Trophoblast cell (in vitro differentiated cells and primary cell): ENCODE results near the gene MYL9.

ENCODE experiments used
- DNase-seq, 2 donors: peaks; one replicate each; pipeline ENCODE4 v3.0.0-alpha.2; 2016
- H2AFZ ChIP-seq: 2 replicates; pipeline ENCODE4 v1.6.1; 2013; ENCODE audit warnings: low read length, moderate library complexity, mild to moderate bottlenecking; ENCODE audit not compliant: insufficient read depth, poor library complexity
- H2AK5ac ChIP-seq: 2 replicates; pipeline ENCODE4 v1.6.1; 2013; ENCODE audit warnings: mild to moderate bottlenecking, low read length
- H2BK120ac ChIP-seq: 2 replicates; pipeline ENCODE4 v1.6.1; 2013; ENCODE audit warnings: low read length, mild to moderate bottlenecking, moderate library complexity; ENCODE audit not compliant: insufficient read depth, poor library complexity
- H2BK12ac ChIP-seq: 2 replicates; pipeline ENCODE4 v1.6.1; 2013; ENCODE audit warnings: mild to moderate bottlenecking, low read length, moderate library complexity
- H2BK5ac ChIP-seq: 2 replicates; pipeline ENCODE4 v1.6.1; 2013; ENCODE audit warnings: low read length, low read depth, moderate library complexity, mild to moderate bottlenecking; ENCODE audit not compliant: poor library complexity
- H3K14ac ChIP-seq: 2 replicates; pipeline ENCODE4 v1.6.1; 2013; ENCODE audit warnings: mild to moderate bottlenecking, low read length
- H3K18ac ChIP-seq: 2 replicates; pipeline ENCODE4 v1.6.1; 2013; ENCODE audit warnings: mild to moderate bottlenecking, low read length
- H3K23ac ChIP-seq: 2 replicates; pipeline ENCODE4 v1.6.1; 2013; ENCODE audit warnings: low read length
- H3K27ac ChIP-seq: 2 replicates; pipeline ENCODE4 v1.5.1; 2013; ENCODE audit warnings: low read depth, mild to moderate bottlenecking, inconsistent platforms, low read length, moderate library complexity
- H3K27me3 ChIP-seq: 2 replicates; pipeline ENCODE4 v1.6.1; 2013; ENCODE audit warnings: inconsistent platforms, mild to moderate bottlenecking, low read length, moderate library complexity; ENCODE audit not compliant: insufficient read depth
- H3K36me3 ChIP-seq, 2 experiments: 1 replicate in 1 of 2; 2 replicates in 1 of 2; pipeline ENCODE4 v1.6.1; 2013; ENCODE audit warnings: low read length in 2 of 2, mild to moderate bottlenecking in 2 of 2, moderate library complexity in 1 of 2; ENCODE audit not compliant: insufficient read depth in 2 of 2, control insufficient read depth in 1 of 2
- H3K4ac ChIP-seq: 2 replicates; pipeline ENCODE4 v1.6.1; 2013; ENCODE audit warnings: low read depth, mild to moderate bottlenecking, low read length, moderate library complexity
- H3K4me1 ChIP-seq, 2 experiments: 1 replicate in 1 of 2; 2 replicates in 1 of 2; pipeline ENCODE4 v1.6.1; 2013; ENCODE audit warnings: low read length in 2 of 2, mild to moderate bottlenecking in 2 of 2, moderate library complexity in 1 of 2; ENCODE audit not compliant: insufficient read depth in 2 of 2, control insufficient read depth in 1 of 2
- H3K4me2 ChIP-seq: 2 replicates; pipeline ENCODE4 v1.6.1; 2013; ENCODE audit warnings: inconsistent platforms, mild to moderate bottlenecking, low read length, moderate library complexity
- H3K4me3 ChIP-seq: 2 replicates; pipeline ENCODE4 v1.5.1; 2013; ENCODE audit warnings: mild to moderate bottlenecking, low read depth, low read length, inconsistent platforms
- H3K79me1 ChIP-seq: one replicate; pipeline ENCODE4 v1.6.1; 2013; ENCODE audit warnings: low read length
- H3K79me2 ChIP-seq: 2 replicates; pipeline ENCODE4 v1.6.1; 2013; ENCODE audit warnings: low read length, mild to moderate bottlenecking; ENCODE audit not compliant: control insufficient read depth, insufficient read depth, poor library complexity
- H3K9ac ChIP-seq: 2 replicates; pipeline ENCODE4 v1.6.1; 2013; ENCODE audit warnings: mild to moderate bottlenecking, low read length
- H3K9me3 ChIP-seq: 2 replicates; pipeline ENCODE4 v1.6.1; 2013; ENCODE audit warnings: low read depth, mild to moderate bottlenecking, control low read depth, inconsistent platforms, low read length; ENCODE audit not compliant: insufficient read depth
- H4K12ac ChIP-seq: 2 replicates; pipeline ENCODE4 v1.6.1; 2013; ENCODE audit warnings: low read depth, mild to moderate bottlenecking, low read length, moderate library complexity
- H4K8ac ChIP-seq: 2 replicates; pipeline ENCODE4 v1.6.1; 2013; ENCODE audit warnings: low read depth, mild to moderate bottlenecking, low read length, moderate library complexity
- H4K91ac ChIP-seq: one replicate; pipeline ENCODE4 v1.6.1; 2013; ENCODE audit warnings: low read depth, mild to moderate bottlenecking, low read length, moderate library complexity
- WGBS: extraction: QIAGEN DNeasy Blood & Tissue Kit; methylation state at CpG from one replicate; pipeline ENCODE4 v1.1.7; 2013; ENCODE audit warnings: missing lambda C conversion rate; ENCODE audit not compliant: insufficient read length, insufficient coverage; ENCODE audit errors: extremely low coverage; 5-methylcytosine and 5-hydroxymethylcytosine counted together

Gene MYL9

GRCh38 chr20:36542516-36543183 is 1.3 kb downstream of the MYL9 start:
- peak overlapping the region; percentile 99 for H3K4ac ChIP-seq
- no peak overlapping the region for H4K8ac ChIP-seq
- peak overlapping the region; percentile 89 for H3K4me3 ChIP-seq
- H3K4me2 ChIP-seq, result peak overlapping the region; percentile 80
- H2AK5ac ChIP-seq, result peak overlapping the region; percentile 23
- peak overlapping the region; percentile 88 for H3K9ac ChIP-seq
- peak overlapping the region; percentile 44 for H3K18ac ChIP-seq
- H4K12ac ChIP-seq, result no peak overlapping the region
- no peak overlapping the region for H4K91ac ChIP-seq
- no peak overlapping the region for H3K23ac ChIP-seq
- peaks cover 26% of the 10 kb centered on the region for H3K79me1 ChIP-seq
- H3K79me2 ChIP-seq, result peaks cover 29% of the 10 kb centered on the region
- H3K14ac ChIP-seq, result peak overlapping the region; percentile 50
- peak overlapping the region; percentile 80 for H3K27ac ChIP-seq
- no peak overlapping the region for H2BK120ac ChIP-seq
- H2BK12ac ChIP-seq, result peak overlapping the region; percentile 4
- peak overlapping the region; percentile 11 for H2BK5ac ChIP-seq
- H2AFZ ChIP-seq, result no peak overlapping the region
- peaks cover 30 to 33% of the 10 kb centered on the region in 2 experiments for H3K4me1 ChIP-seq
- peaks cover 28 to 33% of the 10 kb centered on the region in 2 experiments for H3K36me3 ChIP-seq
- peaks cover 3% of the 10 kb centered on the region for H3K9me3 ChIP-seq
- no peak for DNase-seq
- no peaks in the 10 kb centered on the region for H3K27me3 ChIP-seq
- no CpG with 5 or more reads among the region's 10 CpGs for WGBS

GRCh38 chr20:36543184-36544133 is 2.1 kb downstream of the MYL9 start:
- peak overlapping the region; percentile 44 for H3K18ac ChIP-seq

GRCh38 chr20:36544134-36545018 is 3.1 kb downstream of the MYL9 start:
- Histone ChIP-seq H2AFZ (no peak overlapping the region), H3K36me3 (peaks cover 45 to 50% of the 10 kb centered on the region in 2 experiments), H3K9me3 (peaks cover 3% of the 10 kb centered on the region), H2AK5ac (no peak overlapping the region), H3K4ac (no peak overlapping the region), H3K79me2 (peaks cover 29% of the 10 kb centered on the region), H3K27ac (no peak overlapping the region), H3K18ac (no peak overlapping the region), H3K23ac (no peak overlapping the region), H2BK120ac (no peak overlapping the region), H2BK5ac (no peak overlapping the region), H3K14ac (no peak overlapping the region), H2BK12ac (no peak overlapping the region), H4K12ac (no peak overlapping the region), H3K9ac (peak overlapping the region; percentile 2), H4K8ac (no peak overlapping the region), H3K27me3 (no peaks in the 10 kb centered on the region), H3K4me3 (no peak overlapping the region), H3K4me1 (peaks cover 30 to 33% of the 10 kb centered on the region in 2 experiments), H3K4me2 (peak overlapping the region; percentile 80), H4K91ac (no peak overlapping the region), H3K79me1 (peaks cover 26% of the 10 kb centered on the region)
- no CpG with 5 or more reads among the region's 15 CpGs for WGBS
- DNase-seq, result no peak

More at GRCh38 chr20:36543184-36544133, 2.1 kb downstream of the MYL9 start:
- peak overlapping the region; percentile 11 for H3K23ac ChIP-seq
- WGBS, result no CpG with 5 or more reads among the region's 14 CpGs
- H3K79me1 ChIP-seq, result peaks cover 26% of the 10 kb centered on the region
- H3K14ac ChIP-seq, result peak overlapping the region; percentile 50
- H4K91ac ChIP-seq, result peak overlapping the region; percentile 0
- H3K4me1 ChIP-seq, result peaks cover 30 to 33% of the 10 kb centered on the region in 2 experiments
- peak overlapping the region; percentile 99 for H3K4ac ChIP-seq
- H3K4me2 ChIP-seq, result peak overlapping the region; percentile 80
- H2AK5ac ChIP-seq, result peak overlapping the region; percentile 8
- no peak overlapping the region for H4K8ac ChIP-seq
- H3K9me3 ChIP-seq, result peaks cover 3% of the 10 kb centered on the region
- H4K12ac ChIP-seq, result peak overlapping the region; percentile 3
- peak overlapping the region; percentile 89 for H3K4me3 ChIP-seq
- H3K36me3 ChIP-seq, result peaks cover 36 to 42% of the 10 kb centered on the region in 2 experiments
- no peak for DNase-seq
- peak overlapping the region; percentile 88 for H3K9ac ChIP-seq
- H2BK120ac ChIP-seq, result no peak overlapping the region
- H2AFZ ChIP-seq, result no peak overlapping the region
- no peak overlapping the region for H2BK5ac ChIP-seq
- peaks cover 29% of the 10 kb centered on the region for H3K79me2 ChIP-seq
- H2BK12ac ChIP-seq, result peak overlapping the region; percentile 23
- H3K27ac ChIP-seq, result peak overlapping the region; percentile 7
- H3K27me3 ChIP-seq, result no peaks in the 10 kb centered on the region
